GM23248 (cell line): ENCODE data around the gene CD9.

Experiments used
- EZH2 ChIP-seq: fragments of 200-600 bp; sonication (generic); IDR thresholded peaks from 2 replicates; pipeline ENCODE4 v1.6.1; 2018; ENCODE audit warnings: antibody characterized with exemption, mild to moderate bottlenecking; ENCODE audit not compliant: insufficient read depth, poor library complexity, severe bottlenecking
- EZH2phosphoT487 ChIP-seq: fragments of 200-600 bp; sonication (generic); IDR thresholded peaks from 2 replicates; pipeline ENCODE4 v1.6.1; 2018; ENCODE audit warnings: antibody characterized with exemption, moderate library complexity, mild to moderate bottlenecking, low read depth; ENCODE audit not compliant: insufficient read depth

GRCh38 chr12:6276956-6277620 lies 76.9 kb downstream of the CD9 start:
- TF ChIP-seq EZH2, result no peak
- TF ChIP-seq EZH2phosphoT487, result no peak
